ENCODE data around the gene PIAS1. TPM values are rescaled to one million over a fixed set of nuclear protein-coding genes. Genes with fewer than 3 reads are reported as not detected.

PIAS1 gene
- total and polyA plus RNA-seq, 9 of the 15 experiments (the other 6 are each of a cell fraction or from before 2014, with no cell fraction given), result 18.0 to 59.1 (median 28.5) TPM

DNA sequence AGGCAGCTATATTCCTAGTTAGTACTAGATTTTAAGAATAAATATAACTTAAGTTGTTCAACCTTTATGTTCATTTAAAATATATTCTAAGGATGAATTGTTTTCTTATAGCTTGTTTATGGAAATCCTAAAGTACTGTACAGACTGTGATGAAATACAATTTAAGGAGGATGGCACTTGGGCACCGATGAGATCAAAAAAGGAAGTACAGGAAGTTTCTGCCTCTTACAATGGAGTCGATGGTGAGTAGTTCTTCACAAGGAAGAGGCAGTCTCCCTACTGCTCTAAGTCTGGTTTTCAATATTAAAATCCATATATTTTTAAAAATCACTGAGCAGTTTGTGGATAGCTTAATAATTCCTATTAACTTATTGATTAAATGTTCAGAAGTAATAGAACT lies 121.4 kb downstream of the PIAS1 start:
- ATAC-seq (no peak), FAIRE-seq (no peak), DNase-seq (ENCODE audit: extremely low read depth in 1 of 4, low spot score in 3 of 4) (no peak)
- Histone ChIP-seq H3K9ac (ENCODE audit: insufficient read depth in 1 of 2, low read depth in 2 of 2, low read length in 2 of 2) (no peak overlapping the region), H3K9me3 (replicated peaks; ENCODE audit: control insufficient read depth, insufficient read depth, low read depth, low read length) (no peaks in the 10 kb centered on the region), H3K4me2 (ENCODE audit: insufficient read depth, low read length) (no peak overlapping the region), H3K27ac (ENCODE audit: extremely low read depth, low read depth, low read length) (no peak overlapping the region), H2AFZ (ENCODE audit: low read depth, low read length) (no peak overlapping the region), H3K4me3 (no peak overlapping the region), H3K4me1 (replicated peaks in 1 of 2; ENCODE audit: control insufficient read depth in 2 of 2, insufficient read depth in 2 of 2, low read length in 2 of 2) (no peaks in the 10 kb centered on the region), H3K36me3 (ENCODE audit: control insufficient read depth, insufficient read depth, low read length) (peaks cover 57% of the 10 kb centered on the region; the same call in 2 of the 3 replicates), H3K27me3 (ENCODE audit: control insufficient read depth in 2 of 2, insufficient read depth in 2 of 2, low read length in 2 of 2) (no peaks in the 10 kb centered on the region), H4K20me1 (replicated peaks; ENCODE audit: control insufficient read depth, insufficient read depth, low read length) (no peaks in the 10 kb centered on the region), H3K79me2 (ENCODE audit: control insufficient read depth, insufficient read depth, low read length) (no peaks in the 10 kb centered on the region; the same call in 2 of the 3 replicates), H3K9me1 (ENCODE audit: control insufficient read depth, insufficient read depth, low read length) (no peaks in the 10 kb centered on the region)
- ChIA-PET POLR2A (interaction anchor here (1.6 kb wide), 1 partner anchor 8 kb away, joined by 5 read pairs; no protein-coding TSS in a partner anchor), CTCF (ENCODE audit: low intra/inter-chr PET ratio) (interaction anchor here (0.5 kb wide), 1 partner anchor 312 kb away, joined by 3 read pairs; no protein-coding TSS in a partner anchor)
- in situ Hi-C loops (cut with MboI), result no loop called here
- TF ChIP-seq TFAP4 (CRISPR knock-in tag; IDR thresholded peaks at IDR 0.05; ENCODE audit: borderline replicate concordance) (no peak), TAL1 (IDR thresholded peaks at IDR 0.05) (no peak), ZBTB7A (IDR thresholded peaks at IDR 0.05; ENCODE audit: borderline replicate concordance, control insufficient read depth, low read depth, low read length) (no peak), MCM2 (IDR thresholded peaks at IDR 0.05; ENCODE audit: low read depth) (no peak), ZNF217 (CRISPR knock-in tag; IDR thresholded peaks at IDR 0.05) (no peak), RERE (CRISPR knock-in tag; IDR thresholded peaks at IDR 0.05; ENCODE audit: borderline replicate concordance) (no peak), ZNF24 (IDR thresholded peaks at IDR 0.05) (no peak), ZNF75A (CRISPR knock-in tag; IDR thresholded peaks at IDR 0.05) (no peak), SMAD3 (CRISPR knock-in tag; conservative IDR thresholded peaks at IDR 0.05) (no peak), NFIC (IDR thresholded peaks at IDR 0.05) (no peak), MEF2D (tag; conservative IDR thresholded peaks at IDR 0.05; ENCODE audit: low read depth) (no peak)
- TF ChIP-seq, protein P1, sequence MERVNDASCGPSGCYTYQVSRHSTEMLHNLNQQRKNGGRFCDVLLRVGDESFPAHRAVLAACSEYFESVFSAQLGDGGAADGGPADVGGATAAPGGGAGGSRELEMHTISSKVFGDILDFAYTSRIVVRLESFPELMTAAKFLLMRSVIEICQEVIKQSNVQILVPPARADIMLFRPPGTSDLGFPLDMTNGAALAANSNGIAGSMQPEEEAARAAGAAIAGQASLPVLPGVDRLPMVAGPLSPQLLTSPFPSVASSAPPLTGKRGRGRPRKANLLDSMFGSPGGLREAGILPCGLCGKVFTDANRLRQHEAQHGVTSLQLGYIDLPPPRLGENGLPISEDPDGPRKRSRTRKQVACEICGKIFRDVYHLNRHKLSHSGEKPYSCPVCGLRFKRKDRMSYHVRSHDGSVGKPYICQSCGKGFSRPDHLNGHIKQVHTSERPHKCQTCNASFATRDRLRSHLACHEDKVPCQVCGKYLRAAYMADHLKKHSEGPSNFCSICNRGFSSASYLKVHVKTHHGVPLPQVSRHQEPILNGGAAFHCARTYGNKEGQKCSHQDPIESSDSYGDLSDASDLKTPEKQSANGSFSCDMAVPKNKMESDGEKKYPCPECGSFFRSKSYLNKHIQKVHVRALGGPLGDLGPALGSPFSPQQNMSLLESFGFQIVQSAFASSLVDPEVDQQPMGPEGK (CRISPR knock-in tag; IDR thresholded peaks at IDR 0.05; ENCODE audit: borderline replicate concordance), result no peak
- no TSS peak for BruUV-seq (replicated peaks)
- 93% methylated on average over 2 of the region's 2 CpGs for WGBS (ENCODE audit: insufficient coverage, low coverage, missing lambda C conversion rate)
- intact Hi-C loops (cut with micrococcal nuclease), result no loop called here

All from K562 (cell line).